HG02610 (cell line): ENCODE results near the gene IGSF8.

Source experiments
- ATAC-seq: cut with Tn5 transposase; IDR thresholded peaks from one replicate; pipeline ENCODE4 v1.9.1; 2021; ENCODE audit warnings: mild to moderate bottlenecking, moderate library complexity; ENCODE audit not compliant: unreplicated experiment

Gene IGSF8

GRCh38 chr1:160043543-160043942, 54.9 kb downstream of the IGSF8 start:
- ATAC-seq = no peak
